ENCODE results near the gene OR9A4. TPM values are rescaled to one million over a fixed set of nuclear protein-coding genes. Genes with fewer than 3 reads are reported as not detected.
"Not testable (repeated sequence)": the region's sequence is repeated elsewhere in the genome, so short reads cannot be mapped to it uniquely, and the experiment has no call there.

The OR9A4 gene
- total and polyA plus RNA-seq, 2 experiments from 2014 or later: not detected

DNA sequence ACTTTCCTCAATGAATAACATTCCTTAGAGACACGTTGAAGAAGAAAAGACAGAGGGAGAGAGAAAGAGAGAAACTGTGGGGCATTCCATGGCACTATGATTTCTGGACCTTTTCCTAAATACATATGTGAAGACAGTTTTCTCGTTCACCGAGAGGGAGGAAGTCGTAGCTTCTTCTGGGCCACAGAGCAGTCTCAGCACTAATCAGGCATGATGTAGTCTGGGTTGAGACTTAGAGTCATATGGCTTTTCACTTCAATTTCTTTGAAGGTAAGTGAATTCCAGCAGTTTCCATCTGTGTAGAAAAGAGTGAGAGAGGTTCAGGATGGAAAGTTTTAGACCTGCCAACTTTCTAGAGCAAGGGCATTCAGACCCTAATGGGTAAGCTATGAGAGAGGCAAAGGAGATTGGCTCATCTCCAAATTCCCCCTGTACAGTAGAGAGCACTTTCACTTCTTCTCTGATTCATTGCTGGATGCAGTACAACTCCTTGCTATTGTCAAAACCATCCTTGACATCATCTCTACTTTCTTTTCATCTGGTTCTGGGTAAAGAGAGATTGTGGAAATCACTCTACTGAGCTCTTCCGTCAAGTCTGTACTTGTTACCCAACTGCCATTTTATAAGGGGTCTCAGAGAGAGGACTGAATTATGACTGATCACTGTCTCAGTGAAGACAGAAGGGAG, 31.5 kb upstream of the OR9A4 start:
- Histone ChIP-seq H3K27ac (no peak overlapping the region), H3K4me3 (no peak overlapping the region), H3F3A (ENCODE audit: insufficient read depth) (no peaks in the 10 kb centered on the region), H3K27me3 (replicated peaks; ENCODE audit: insufficient read depth) (no peaks in the 10 kb centered on the region), H3K36me3 (ENCODE audit: low read depth) (no peaks in the 10 kb centered on the region), H3K9ac (no peak overlapping the region), H2AFZ (no peak overlapping the region), H3K9me3 (ENCODE audit: low read depth) (no peaks in the 10 kb centered on the region), H3K4me2 (ENCODE audit: unreplicated experiment) (no peak overlapping the region), H3K9me2 (ENCODE audit: insufficient read depth) (no peaks in the 10 kb centered on the region), H3K79me2 (ENCODE audit: insufficient read depth) (no peaks in the 10 kb centered on the region), H4K20me1 (ENCODE audit: insufficient read depth) (no peaks in the 10 kb centered on the region), H3K4me1 (ENCODE audit: insufficient read depth) (no peaks in the 10 kb centered on the region)
- DNase-seq: no peak
- TF ChIP-seq EZH2 (IDR thresholded peaks at IDR 0.05; ENCODE audit: insufficient read depth, poor library complexity, severe bottlenecking): no peak
- TF ChIP-seq EZH2phosphoT487 (IDR thresholded peaks at IDR 0.05; ENCODE audit: insufficient read depth, low read depth): no peak
- in situ Hi-C loops (cut with MboI): no loop called here
- 38 to 58% methylated on average over 5 of the region's 5 CpGs for WGBS, 2 experiments (ENCODE audit: low coverage in 1 of 2, low lambda C conversion rate in 2 of 2, missing lambda C conversion rate in 2 of 2)

DNA sequence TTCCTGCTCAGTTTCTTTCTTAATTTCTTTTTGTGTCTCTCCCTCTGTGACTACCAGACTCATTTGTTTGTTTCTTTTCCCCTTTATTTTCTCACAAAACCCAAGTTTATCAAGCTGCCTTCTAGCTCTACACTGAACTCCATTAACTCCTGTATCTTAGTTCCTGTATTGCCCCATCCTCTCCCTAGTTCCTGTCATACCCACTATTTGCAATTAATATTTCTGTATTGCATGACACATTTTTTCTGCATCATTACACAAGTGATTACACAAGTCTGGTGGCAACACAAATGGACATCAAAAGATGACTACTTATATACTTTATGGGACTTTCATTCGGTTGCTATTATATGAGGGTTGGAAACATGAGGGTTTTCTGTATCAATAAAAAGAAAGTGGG, 26.9 kb upstream of the OR9A4 start:
- no peak overlapping the region for H3K27ac ChIP-seq
- no peaks in the 10 kb centered on the region for H3K79me2 ChIP-seq (ENCODE audit: insufficient read depth)
- in situ Hi-C loops (cut with MboI): no loop called here
- H2AFZ ChIP-seq: no peak overlapping the region
- no peak overlapping the region for H3K9ac ChIP-seq
- no peaks in the 10 kb centered on the region for H3K4me1 ChIP-seq (ENCODE audit: insufficient read depth)
- no peak overlapping the region for H3K4me2 ChIP-seq (ENCODE audit: unreplicated experiment)
- H3F3A ChIP-seq (ENCODE audit: insufficient read depth): no peaks in the 10 kb centered on the region
- no peaks in the 10 kb centered on the region for H3K9me3 ChIP-seq (ENCODE audit: low read depth)
- H3K36me3 ChIP-seq (ENCODE audit: low read depth): no peaks in the 10 kb centered on the region
- H3K27me3 ChIP-seq (replicated peaks; ENCODE audit: insufficient read depth): no peaks in the 10 kb centered on the region
- WGBS, 2 experiments (ENCODE audit: low coverage in 1 of 2, low lambda C conversion rate in 2 of 2, missing lambda C conversion rate in 2 of 2): 63 to 70% methylated on average over 1 of the region's 1 CpG
- no peak for TF ChIP-seq EZH2phosphoT487 (IDR thresholded peaks at IDR 0.05; ENCODE audit: insufficient read depth, low read depth)
- no peak for TF ChIP-seq EZH2 (IDR thresholded peaks at IDR 0.05; ENCODE audit: insufficient read depth, poor library complexity, severe bottlenecking)
- no peak for DNase-seq
- no peaks in the 10 kb centered on the region for H3K9me2 ChIP-seq (ENCODE audit: insufficient read depth)
- no peaks in the 10 kb centered on the region for H4K20me1 ChIP-seq (ENCODE audit: insufficient read depth)
- no peak overlapping the region for H3K4me3 ChIP-seq

DNA sequence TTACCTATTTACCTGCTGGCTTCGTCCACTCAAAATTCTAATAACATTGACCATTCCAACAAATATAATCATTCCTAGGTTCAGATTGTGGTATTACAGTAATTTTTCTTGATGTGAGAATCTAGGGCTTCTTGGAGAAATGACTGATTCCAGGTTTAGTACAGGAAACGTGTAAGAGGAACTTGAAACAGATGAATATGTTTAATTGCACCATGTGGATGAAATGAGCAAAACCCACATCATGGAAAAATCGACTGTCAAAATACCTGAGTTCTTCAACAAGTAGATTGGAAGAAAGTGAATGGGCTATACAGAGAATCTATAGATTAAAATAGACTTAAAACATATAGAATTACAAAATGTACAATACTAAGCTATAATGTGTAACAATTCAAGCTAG, 24.9 kb upstream of the OR9A4 start:
- in situ Hi-C loops (cut with MboI): no loop called here
- Histone ChIP-seq H3K4me3 (no peak overlapping the region), H3K4me1 (ENCODE audit: insufficient read depth) (no peaks in the 10 kb centered on the region), H4K20me1 (ENCODE audit: insufficient read depth) (no peaks in the 10 kb centered on the region), H3K4me2 (ENCODE audit: unreplicated experiment) (no peak overlapping the region), H3K9ac (no peak overlapping the region), H3K36me3 (ENCODE audit: low read depth) (no peaks in the 10 kb centered on the region), H2AFZ (no peak overlapping the region), H3K79me2 (ENCODE audit: insufficient read depth) (no peaks in the 10 kb centered on the region), H3K27me3 (replicated peaks; ENCODE audit: insufficient read depth) (no peaks in the 10 kb centered on the region), H3K9me2 (ENCODE audit: insufficient read depth) (no peaks in the 10 kb centered on the region), H3K9me3 (ENCODE audit: low read depth) (no peaks in the 10 kb centered on the region), H3K27ac (no peak overlapping the region), H3F3A (ENCODE audit: insufficient read depth) (no peaks in the 10 kb centered on the region)
- no peak for DNase-seq
- TF ChIP-seq EZH2phosphoT487 (IDR thresholded peaks at IDR 0.05; ENCODE audit: insufficient read depth, low read depth): no peak
- TF ChIP-seq EZH2 (IDR thresholded peaks at IDR 0.05; ENCODE audit: insufficient read depth, poor library complexity, severe bottlenecking): no peak
- WGBS, 2 experiments (ENCODE audit: low coverage in 1 of 2, low lambda C conversion rate in 2 of 2, missing lambda C conversion rate in 2 of 2): 32 to 34% methylated on average over 3 of the region's 3 CpGs

DNA sequence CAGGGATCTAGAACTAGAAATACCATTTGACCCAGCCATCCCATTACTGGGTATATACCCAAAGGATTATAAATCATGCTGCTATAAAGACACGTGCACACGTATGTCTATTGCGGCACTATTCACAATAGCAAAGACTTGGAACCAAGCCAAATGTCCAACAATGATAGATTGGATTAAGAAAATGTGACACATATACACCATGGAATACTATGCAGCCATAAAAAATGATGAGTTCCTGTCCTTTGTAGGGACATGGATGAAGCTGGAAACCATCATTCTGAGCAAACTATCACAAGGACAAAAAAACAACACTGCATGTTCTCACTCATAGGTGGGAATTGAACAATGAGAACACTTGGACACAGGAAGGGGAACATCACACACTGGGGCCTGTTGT, 16.8 kb upstream of the OR9A4 start:
- H3K9ac ChIP-seq; H3K36me3 ChIP-seq (ENCODE audit: low read depth); DNase-seq; H3F3A ChIP-seq (ENCODE audit: insufficient read depth); H4K20me1 ChIP-seq (ENCODE audit: insufficient read depth); H3K9me2 ChIP-seq (ENCODE audit: insufficient read depth); H3K27me3 ChIP-seq (replicated peaks; ENCODE audit: insufficient read depth); H3K27ac ChIP-seq; H3K4me1 ChIP-seq (ENCODE audit: insufficient read depth); H3K9me3 ChIP-seq (ENCODE audit: low read depth); H2AFZ ChIP-seq; H3K4me3 ChIP-seq; H3K4me2 ChIP-seq (ENCODE audit: unreplicated experiment); in situ Hi-C loops (cut with MboI); H3K79me2 ChIP-seq (ENCODE audit: insufficient read depth): not testable (repeated sequence)
- WGBS, 2 experiments (ENCODE audit: low coverage in 1 of 2, low lambda C conversion rate in 2 of 2, missing lambda C conversion rate in 2 of 2): 78 to 90% methylated on average over 3 of the region's 3 CpGs

DNA sequence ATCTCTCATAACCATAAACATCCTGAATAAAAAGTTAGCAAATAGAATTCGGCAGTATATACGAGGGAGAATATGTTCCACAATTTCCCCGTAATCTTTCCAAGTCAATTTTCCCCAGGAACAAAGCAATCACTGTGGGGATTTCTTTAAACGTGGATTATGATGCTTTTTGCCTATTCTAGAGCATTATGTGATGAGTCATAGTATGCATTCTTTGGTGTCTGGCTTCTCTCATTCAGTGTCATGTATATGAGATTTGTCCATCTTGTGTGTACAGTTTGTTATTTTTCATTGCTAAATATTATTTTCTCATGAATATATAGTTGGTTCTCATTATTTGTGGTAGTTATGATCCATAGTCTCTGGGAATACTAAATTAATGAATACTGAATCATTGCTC, 9.9 kb upstream of the OR9A4 start:
- TF ChIP-seq EZH2phosphoT487 (IDR thresholded peaks at IDR 0.05; ENCODE audit: insufficient read depth, low read depth) (no peak), EZH2 (IDR thresholded peaks at IDR 0.05; ENCODE audit: insufficient read depth, poor library complexity, severe bottlenecking) (no peak)
- peak; percentile 20 for DNase-seq

More for the DNA sequence above, 9.9 kb upstream of the OR9A4 start:
- WGBS, 2 experiments (ENCODE audit: low coverage in 1 of 2, low lambda C conversion rate in 2 of 2, missing lambda C conversion rate in 2 of 2): 38 to 44% methylated on average over 4 of the region's 4 CpGs
- no peak overlapping the region for H3K27ac ChIP-seq
- no peak overlapping the region for H3K4me2 ChIP-seq (ENCODE audit: unreplicated experiment)
- H3K4me1 ChIP-seq (ENCODE audit: insufficient read depth): no peaks in the 10 kb centered on the region
- H3K27me3 ChIP-seq (replicated peaks; ENCODE audit: insufficient read depth): no peaks in the 10 kb centered on the region
- in situ Hi-C loops (cut with MboI): no loop called here
- no peaks in the 10 kb centered on the region for H4K20me1 ChIP-seq (ENCODE audit: insufficient read depth)
- no peaks in the 10 kb centered on the region for H3K9me2 ChIP-seq (ENCODE audit: insufficient read depth)
- H3K4me3 ChIP-seq: no peak overlapping the region
- no peaks in the 10 kb centered on the region for H3K9me3 ChIP-seq (ENCODE audit: low read depth)
- H3K36me3 ChIP-seq (ENCODE audit: low read depth): no peaks in the 10 kb centered on the region
- H2AFZ ChIP-seq: no peak overlapping the region
- no peak overlapping the region for H3K9ac ChIP-seq
- H3K79me2 ChIP-seq (ENCODE audit: insufficient read depth): no peaks in the 10 kb centered on the region
- no peaks in the 10 kb centered on the region for H3F3A ChIP-seq (ENCODE audit: insufficient read depth)

All from GM23248 (cell line).